Vagina (tissue), 2 donors: ENCODE measurements around the gene SUGCT.

Experiments
- POLR2A ChIP-seq, 2 donors: fragments of 450-650 bp; IDR thresholded peaks; one replicate each; pipeline ENCODE4 v1.6.1; 2017; ENCODE audit warnings: antibody characterized with exemption in 2 of 2, mild to moderate bottlenecking in 2 of 2, moderate library complexity in 2 of 2
- POLR2AphosphoS5 ChIP-seq, 2 donors: sonication (generic); formaldehyde crosslinking; IDR thresholded peaks; one replicate each; pipeline ENCODE4 v1.9.0; 2017; ENCODE audit warnings: antibody characterized with exemption in 2 of 2, mild to moderate bottlenecking in 2 of 2, low read depth in 1 of 2; ENCODE audit not compliant: insufficient read depth in 1 of 2
- TF ChIP-seq, protein P1 (sequence below), 3 experiments: fragments of 450-650 bp in 2 of 3; fragments of 200-600 bp in 1 of 3; sonication (generic) in 1 of 3; IDR thresholded peaks; one replicate each; pipeline ENCODE4 v1.5.1; 2017 to 2019; ENCODE audit warnings: antibody characterized with exemption in 3 of 3, mild to moderate bottlenecking in 2 of 3, moderate library complexity in 2 of 3

DNA sequence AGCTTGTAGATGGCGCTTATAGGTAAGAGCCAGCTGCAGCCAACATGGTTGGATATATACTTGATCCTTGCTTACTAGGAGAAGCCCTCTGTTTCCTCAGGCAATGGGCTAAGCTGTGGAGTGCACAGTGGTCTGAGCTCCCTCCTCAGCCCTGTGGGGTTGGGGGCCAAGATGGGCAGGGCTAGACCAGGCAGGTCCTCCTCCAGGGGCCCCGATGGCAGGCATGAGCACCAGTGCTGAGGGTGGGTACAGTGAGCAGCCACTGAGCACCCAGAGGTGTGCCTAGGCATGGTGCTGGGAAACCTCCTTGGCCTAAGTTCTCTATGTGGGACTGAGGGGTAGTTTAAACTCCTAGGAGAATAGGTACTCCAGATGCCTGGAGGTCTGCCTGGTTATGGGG, 680.2 kb downstream of the SUGCT start:
- no peak for TF ChIP-seq POLR2AphosphoS5 (IDR thresholded peaks at IDR 0.05; ENCODE audit: insufficient read depth in 1 of 2, low read depth in 1 of 2)
- no peak for TF ChIP-seq POLR2A (IDR thresholded peaks at IDR 0.05)
- TF ChIP-seq, protein P1, sequence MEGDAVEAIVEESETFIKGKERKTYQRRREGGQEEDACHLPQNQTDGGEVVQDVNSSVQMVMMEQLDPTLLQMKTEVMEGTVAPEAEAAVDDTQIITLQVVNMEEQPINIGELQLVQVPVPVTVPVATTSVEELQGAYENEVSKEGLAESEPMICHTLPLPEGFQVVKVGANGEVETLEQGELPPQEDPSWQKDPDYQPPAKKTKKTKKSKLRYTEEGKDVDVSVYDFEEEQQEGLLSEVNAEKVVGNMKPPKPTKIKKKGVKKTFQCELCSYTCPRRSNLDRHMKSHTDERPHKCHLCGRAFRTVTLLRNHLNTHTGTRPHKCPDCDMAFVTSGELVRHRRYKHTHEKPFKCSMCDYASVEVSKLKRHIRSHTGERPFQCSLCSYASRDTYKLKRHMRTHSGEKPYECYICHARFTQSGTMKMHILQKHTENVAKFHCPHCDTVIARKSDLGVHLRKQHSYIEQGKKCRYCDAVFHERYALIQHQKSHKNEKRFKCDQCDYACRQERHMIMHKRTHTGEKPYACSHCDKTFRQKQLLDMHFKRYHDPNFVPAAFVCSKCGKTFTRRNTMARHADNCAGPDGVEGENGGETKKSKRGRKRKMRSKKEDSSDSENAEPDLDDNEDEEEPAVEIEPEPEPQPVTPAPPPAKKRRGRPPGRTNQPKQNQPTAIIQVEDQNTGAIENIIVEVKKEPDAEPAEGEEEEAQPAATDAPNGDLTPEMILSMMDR (IDR thresholded peaks at IDR 0.05), result no peak
